Hindlimb muscle (tissue), 1 donor: ENCODE data around the gene ACTR5. TPM values are rescaled to one million over a fixed set of nuclear protein-coding genes. Genes with fewer than 3 reads are reported as not detected.
"Not testable (repeated sequence)": the region's sequence is repeated elsewhere in the genome, so short reads cannot be mapped to it uniquely, and the experiment has no call there.

Experiments used
- DNase-seq: peaks from one replicate; pipeline ENCODE4 v3.0.0-alpha.2; 2013
- polyA plus RNA-seq: library from polyadenylated mRNA; unstranded; fragments of 120-200 nt; gene quantifications from one replicate; pipeline ENCODE4 v1.2.1, GENCODE V29; 2013; ENCODE audit not compliant: insufficient read length

ACTR5 gene
- polyA plus RNA-seq, 1 donor: 6.9 TPM

DNA sequence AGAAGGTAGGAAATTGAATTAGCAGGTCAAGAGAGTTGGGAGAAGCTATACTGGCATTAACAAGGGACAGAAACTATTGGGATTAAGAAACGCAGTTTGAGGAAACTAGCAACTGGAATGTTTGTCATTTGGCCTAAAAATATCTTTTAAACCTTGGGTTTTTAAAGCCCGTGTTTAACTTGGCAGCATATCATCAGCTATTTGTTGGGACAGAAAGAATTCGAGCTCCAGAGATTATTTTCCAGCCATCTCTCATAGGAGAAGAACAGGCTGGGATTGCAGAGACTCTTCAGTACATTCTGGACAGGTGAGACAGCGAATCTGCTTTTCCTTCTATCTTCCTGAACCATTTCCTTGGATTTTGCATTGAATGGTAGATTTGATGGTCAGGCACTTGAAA is 17.8 kb downstream of the ACTR5 start:
- DNase-seq: no peak

DNA sequence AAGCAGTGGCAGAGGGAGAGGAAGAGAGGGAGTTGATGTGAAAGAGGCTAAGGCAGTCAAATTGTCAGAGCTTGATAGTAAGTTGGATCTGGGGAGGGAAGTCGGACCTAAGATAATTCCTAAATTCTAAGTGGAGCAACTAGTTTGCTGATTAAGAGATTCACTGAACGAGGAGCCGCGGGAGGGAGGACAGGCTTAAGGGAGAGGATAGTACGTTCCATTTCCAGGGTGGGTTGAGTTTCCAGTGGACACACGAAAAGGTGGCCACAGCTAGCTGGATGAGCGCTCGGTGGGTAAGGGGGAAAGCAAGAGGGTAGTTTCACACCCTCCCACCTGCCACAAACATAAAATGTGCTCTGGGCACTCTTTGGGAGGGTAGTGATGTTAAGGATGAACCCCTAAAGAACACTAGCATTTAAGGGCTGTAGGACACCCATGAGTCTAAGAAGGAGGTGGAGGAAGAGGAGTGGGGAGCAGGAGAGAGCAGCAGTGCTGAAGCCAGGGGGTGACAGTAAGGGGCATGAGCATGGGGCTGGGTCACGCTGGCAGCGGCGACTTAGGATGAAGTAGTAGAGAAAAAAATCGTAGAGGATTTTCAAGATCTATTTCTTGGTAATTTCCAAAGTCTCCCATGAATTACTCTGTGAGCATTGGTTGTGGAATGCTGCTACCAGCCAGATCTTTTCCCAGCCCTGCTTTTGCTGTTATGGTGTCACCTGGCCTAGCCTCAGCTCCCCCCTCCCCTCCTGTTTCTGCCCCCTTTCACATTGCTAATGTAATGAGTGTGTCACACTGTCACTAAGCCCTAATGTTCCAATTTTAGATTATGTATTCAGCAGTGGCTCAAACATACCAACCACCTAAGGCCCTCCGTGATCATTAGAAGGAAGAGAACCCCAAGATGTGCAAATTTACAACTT is 21.4 kb downstream of the ACTR5 start:
- DNase-seq: no peak

DNA sequence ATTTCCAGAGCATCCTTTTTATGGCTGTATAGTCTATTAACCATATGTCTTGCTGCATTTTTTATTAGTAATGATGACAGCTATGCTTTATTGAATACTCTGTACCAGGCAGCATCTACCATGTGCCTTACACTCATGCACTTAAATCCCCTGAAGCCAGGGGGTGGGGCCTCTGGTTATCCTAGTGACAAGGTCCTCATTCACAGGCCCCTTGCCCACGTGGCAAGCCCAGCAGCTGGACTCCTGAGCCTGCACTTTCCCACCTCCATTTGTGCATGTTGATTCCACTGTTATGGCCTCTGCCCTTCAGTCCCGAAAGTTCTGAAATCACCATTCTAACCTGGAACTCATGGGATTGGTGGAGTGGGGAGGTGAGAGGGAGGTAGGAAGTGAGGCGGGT is 22.3 kb downstream of the ACTR5 start:
- no peak for DNase-seq

DNA sequence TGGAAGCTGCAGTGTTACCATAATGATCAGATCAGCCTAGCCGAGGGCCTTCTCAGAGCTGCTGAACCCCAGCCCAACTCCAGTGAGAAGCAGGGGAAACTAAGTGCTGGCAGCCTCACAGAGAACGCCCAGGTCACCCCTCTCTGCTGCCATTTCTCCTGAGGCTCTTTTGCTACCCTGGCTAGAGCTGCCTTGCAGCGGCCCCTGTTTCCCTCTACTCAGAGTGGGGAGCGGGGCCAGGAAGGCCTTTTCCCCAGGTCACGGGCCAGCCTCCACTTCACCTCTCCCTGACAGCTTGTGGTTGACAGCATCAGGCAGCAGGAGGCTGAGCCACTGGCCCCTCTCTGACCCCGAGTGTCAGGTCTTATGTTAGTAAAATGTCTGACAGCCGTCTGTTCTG is 22.7 kb downstream of the ACTR5 start:
- DNase-seq: no peak

DNA sequence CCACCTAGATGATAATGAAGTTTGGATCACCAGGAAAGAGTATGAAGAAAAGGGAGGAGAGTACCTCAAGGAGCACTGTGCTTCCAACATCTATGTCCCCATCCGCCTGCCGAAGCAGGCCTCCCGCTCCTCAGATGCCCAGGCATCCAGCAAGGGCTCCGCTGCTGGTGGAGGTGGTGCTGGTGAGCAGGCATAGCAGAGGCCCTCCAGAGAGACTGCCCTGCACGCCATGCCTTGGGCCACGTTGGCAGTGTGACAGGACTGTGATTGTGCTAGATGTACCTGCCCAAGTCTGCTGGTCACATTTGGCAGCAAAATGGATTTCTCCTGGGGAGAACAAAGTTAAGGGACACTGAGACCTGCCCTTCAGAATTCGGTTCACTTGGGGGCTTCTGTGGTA is 23.4 kb downstream of the ACTR5 start:
- no peak for DNase-seq

DNA sequence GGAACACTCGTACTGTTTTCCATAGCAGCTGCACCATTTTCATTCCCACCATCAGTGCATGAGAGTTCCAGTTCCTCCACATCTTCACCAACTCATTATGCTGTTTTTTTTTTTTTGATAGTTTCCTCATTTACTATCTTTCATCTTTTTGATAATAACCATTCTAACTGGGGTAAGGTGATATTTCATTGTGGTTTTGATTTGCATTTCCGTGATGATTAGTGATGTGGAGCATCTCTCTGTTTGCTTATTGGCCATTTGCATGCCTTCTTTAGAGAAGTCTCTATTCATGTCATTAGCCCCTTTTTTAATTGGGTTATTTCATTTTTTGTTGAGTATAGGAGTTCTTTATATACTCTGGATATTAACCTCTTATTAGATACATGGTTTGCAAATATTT is 25.9 kb downstream of the ACTR5 start:
- DNase-seq: no peak

DNA sequence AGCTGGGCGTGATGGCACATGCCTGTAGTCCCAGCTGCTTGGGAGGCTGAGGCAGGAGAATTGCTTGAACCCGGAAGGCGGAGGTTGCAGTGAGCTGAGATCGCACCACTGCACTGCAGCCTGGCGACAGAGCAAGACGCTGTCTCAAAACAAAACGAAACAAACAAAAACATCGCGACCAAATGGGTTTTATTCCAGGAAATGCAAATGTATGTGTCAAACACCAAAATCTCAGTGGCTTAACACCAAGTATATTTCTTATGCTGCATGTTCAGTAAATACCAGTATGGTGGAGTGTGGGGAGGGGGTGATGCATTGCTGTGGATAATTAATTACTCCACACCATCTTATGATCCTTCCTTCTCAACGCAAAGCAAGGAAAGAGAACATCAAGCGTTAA is 28.1 kb downstream of the ACTR5 start:
- no peak for DNase-seq

DNA sequence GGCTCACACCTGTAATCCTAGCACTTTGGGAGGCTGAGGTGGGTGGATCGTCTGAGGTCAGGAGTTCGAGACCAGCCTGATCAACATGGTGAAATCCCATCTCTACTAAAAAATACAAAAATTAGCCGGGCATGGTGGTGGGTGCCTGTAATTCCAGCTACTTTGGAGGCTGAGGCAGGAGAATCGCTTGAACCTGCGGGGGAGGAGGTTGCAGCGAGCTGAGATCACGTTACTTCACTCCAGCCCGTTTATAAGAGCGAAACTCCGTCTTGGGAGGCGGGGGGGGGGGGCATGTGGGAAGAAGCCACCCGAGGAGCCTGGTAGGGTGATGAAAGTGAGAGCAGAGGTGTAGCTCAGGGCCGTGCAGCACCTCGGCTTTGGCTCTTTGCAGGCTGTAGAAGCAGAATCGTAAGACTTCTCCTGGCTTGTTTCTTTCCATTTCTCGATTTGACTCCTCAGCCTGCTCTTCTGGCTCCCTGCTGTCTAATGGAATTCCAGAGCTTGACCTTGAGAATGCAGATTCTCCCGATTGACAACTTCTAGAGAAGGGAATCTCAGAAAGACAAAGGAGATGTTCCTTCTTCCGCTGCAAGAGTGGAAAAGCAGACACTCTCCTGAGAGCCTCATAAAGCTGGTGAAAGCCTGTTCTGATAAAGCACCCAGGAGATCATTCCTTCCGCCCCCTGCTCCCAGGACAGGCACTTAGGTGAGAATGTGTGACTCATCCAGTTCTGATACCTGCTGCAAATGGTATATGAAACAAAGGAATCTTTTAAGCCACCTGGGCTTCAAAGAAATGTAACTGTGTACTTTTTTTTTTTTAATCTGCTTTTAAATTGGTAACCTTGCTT is 31.2 kb downstream of the ACTR5 start:
- no peak for DNase-seq

DNA sequence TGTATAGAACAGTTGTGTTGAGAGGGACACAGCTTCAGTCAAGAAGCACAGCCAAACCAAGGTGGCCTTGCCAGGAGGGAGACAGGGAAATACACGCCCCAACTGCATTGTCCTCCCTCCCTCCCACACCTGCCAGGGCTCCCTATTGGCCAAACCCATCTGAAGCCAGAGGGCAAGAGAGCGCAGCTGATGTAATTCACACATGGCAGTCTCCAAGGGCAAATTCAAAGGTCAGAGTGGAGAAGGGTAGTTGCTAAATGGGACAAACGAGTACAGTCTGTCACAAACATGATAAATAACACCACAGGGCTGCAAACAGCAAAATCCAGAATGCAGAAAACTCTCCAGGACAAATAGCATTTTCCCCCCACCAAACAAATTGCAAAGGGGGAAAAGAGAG is 34.0 kb downstream of the ACTR5 start:
- no peak for DNase-seq

DNA sequence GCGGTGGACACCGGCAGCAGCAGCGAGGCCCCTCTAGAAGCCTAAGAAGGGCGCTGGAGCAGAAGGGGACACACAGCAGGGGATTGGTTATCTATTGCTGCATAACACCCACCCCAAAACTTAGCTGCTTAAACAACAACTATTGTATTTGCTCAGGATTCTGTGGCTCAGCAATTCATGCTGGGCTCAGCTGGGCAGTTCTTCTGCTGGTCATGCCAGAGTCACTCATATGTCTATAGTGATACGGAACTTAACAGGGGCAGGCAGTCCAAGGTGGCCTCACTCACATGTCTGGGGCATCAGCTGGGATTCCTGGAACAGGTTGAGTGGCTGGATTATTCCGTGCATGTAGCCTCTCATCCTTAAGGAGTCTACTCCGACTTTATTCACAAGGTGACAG is 39.6 kb downstream of the ACTR5 start:
- DNase-seq: no peak

DNA sequence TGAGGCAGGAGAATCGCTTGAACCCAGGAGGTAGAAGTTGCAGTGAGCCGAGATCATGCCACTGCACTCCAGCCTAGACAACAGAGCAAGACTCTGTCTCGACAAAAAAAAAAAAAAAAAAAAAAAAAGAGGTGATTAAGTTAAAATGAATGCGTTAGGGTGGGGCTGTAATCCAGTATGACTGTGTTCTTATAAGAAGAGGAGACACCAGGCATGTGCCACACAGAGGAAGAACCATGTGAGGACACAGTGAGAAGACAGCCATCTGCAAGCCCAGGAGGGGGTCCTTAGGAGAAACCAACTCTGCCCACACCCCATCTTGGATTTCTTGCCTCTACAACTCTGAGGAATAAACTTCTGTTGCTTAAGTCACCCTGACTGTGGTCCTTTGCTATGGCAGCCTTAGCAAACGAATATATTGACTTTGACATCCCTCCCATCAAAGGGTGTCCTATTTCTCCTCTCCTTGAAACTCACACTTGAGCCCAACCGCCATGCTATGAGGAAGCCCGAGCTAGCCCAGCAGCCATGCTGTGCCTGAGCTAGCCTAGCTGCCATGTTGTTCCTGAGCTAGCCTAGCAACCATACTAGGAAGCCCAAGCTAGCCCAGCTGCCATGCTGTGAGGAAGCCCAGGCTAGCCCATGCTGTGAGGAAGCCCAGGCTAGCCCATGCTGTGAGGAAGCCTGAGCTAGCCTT is 41.4 kb downstream of the ACTR5 start:
- no peak for DNase-seq

DNA sequence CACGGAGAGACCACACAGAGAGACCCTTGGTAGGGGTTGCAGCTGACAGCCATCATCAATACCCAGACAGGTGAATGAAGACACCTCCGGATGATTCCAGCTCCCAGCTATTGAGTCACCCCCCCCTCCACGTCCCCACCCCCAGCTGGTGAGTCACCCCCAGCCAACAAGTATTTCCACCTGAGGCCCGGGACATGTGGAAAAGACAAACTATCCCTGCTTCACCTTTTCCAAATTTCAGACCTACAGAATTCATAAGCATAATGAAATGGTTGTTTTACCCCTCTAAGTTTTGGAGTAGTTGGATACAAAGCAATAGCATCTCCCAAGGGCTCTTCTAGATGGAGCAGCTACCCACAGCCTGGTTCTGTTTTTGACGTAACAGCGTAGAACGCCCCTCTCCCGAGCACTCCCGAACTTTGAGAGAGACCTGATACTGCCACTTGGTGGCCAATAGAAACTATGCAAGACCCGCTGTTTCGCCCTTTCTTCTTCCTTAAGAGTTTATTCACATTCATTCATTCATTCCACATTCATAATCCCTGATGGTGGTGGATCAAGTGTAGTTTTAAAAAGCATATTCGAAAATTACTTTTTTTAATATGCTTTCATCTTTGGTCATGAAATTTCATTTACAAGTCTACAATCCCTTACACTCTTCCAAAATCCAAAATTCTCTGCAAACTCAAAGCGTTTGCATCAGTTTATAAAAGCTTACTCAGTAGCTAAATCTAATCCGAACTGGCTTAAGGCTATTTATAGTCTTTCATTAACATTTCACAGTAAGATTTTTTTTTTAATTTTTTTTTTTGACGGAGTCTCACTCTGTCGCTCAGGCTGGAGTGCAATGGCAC is 42.2 kb downstream of the ACTR5 start:
- DNase-seq: no peak

DNA sequence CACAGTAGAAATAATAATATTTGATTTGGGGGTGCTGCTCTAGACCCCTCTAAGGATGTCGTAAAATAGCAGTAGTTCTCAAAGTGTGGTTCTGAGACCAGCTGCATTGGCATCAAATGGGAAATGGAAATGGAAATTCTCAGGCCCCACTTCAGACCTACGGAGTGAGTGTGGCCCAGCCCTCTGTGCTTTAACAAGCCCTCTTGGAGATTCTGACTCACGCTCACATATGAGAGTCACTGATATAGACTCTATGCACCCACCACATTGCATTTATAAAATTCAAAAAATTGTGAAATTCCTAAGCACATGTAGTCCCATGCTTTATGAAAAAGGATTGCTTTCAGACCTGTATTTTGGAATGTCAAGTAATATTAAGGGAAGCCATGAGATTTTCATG is 43.0 kb downstream of the ACTR5 start:
- no peak for DNase-seq

DNA sequence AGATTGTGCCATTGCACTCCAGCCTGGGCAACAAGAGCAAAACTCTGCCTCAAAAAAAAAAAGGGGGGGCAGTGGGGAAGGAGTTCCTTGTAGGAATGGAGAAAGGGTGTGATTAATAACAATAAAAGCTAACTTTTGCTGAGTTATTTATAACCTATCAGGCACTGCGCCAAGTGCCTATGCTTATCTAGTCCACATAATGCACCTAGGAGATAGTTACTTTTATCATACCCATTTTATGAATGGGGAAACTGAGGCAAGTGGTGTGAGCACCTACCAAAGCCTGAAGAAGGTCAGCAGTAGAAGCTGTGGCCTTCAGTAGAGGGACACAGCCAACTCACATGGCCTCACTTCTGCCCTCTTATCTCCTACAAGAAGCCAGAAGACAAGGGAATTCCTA is 43.7 kb downstream of the ACTR5 start:
- DNase-seq: no peak

DNA sequence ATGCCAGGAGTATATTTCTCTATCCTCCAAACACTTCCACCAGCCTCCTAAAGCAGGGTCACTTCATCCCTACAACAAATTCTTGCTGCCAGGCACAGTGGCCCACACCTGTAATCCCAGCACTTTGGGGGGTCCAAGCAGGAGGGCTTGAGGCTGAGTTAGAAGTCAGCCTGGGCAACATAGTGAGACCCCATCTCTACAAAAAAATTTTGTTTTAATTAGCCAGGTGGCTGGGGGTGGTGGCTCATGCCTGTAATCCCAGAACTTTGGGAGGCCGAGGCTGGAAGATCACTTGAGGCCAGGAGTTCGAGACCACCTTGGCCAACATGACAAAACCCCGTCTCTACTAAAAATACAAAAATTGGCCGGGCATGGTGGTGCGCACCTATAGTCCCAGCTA is 45.8 kb downstream of the ACTR5 start:
- DNase-seq: not testable (repeated sequence)

DNA sequence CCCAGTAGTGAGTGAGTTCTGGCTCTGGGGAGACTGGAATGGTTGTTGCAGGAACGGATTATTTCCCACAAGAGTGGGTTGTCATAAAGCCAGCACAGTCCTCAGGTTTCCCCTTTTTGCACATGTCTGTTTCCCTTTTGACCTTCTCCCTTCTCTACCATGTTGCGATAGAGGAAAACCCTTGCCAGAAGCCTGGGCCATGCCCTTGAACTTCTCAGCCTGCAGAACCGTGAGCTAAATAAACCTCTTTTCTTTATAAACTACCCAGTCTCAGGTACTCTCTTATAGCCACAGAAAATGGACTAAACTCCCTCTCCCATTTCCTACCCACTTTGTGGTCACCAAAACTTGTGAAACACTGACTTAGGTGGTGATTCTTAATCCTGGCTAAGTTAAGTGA is 50.0 kb downstream of the ACTR5 start:
- no peak for DNase-seq

DNA sequence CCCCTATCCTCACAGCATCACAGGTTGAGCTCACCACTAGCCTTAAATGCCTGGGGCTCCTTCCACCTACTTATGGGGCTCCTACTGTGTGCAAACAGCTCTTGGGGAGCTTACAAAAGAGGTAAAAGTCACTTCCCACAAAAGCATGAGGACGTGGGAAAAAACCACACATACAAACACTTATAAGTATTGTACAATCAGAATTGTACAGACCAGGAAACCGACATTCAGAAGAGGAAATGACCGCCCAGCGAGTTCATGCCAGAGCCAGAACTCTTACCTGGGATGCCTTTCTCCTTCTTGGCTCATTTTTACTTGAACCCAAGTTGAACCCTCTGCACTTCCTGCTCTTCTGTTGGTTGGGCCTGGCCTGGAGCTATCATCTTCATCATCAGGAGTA is 50.9 kb downstream of the ACTR5 start:
- DNase-seq: no peak

DNA sequence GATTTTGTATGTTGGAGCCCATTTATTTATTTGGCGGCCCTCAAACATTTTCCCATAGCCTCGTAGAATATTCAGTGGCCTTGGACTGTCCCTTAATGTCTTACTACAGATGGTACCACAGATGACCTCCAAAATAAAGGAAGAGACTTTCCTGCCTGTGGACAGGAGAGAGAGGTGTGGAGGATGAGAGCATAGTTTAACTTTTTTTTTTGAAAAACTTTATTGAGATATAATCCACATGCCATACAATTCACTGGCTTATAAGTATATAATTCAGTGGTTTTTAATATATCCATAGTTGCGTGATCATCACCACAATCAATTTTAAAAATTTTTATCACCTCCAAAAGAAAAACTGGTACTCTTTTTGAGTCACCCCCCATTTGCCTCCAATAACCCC is 52.6 kb downstream of the ACTR5 start:
- DNase-seq: no peak

DNA sequence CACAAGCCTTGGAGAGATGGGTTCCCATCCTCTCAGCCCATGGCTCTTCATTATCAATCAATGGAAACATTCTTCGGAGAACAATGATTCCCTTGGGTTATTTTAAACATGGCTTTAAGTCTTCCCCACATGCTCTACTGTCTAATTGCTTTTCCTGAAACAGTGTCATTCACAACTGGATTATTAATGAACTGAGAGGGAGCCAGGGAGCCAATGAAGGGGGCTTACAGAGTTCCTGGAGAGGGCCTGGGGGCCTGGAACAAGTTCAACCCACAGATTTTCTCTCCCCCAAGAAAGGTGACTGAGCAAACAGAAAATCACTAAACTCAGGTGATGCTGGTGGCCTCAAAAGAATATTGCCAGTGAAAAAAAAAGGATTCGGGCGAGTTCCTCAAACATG is 56.0 kb downstream of the ACTR5 start:
- DNase-seq: no peak

DNA sequence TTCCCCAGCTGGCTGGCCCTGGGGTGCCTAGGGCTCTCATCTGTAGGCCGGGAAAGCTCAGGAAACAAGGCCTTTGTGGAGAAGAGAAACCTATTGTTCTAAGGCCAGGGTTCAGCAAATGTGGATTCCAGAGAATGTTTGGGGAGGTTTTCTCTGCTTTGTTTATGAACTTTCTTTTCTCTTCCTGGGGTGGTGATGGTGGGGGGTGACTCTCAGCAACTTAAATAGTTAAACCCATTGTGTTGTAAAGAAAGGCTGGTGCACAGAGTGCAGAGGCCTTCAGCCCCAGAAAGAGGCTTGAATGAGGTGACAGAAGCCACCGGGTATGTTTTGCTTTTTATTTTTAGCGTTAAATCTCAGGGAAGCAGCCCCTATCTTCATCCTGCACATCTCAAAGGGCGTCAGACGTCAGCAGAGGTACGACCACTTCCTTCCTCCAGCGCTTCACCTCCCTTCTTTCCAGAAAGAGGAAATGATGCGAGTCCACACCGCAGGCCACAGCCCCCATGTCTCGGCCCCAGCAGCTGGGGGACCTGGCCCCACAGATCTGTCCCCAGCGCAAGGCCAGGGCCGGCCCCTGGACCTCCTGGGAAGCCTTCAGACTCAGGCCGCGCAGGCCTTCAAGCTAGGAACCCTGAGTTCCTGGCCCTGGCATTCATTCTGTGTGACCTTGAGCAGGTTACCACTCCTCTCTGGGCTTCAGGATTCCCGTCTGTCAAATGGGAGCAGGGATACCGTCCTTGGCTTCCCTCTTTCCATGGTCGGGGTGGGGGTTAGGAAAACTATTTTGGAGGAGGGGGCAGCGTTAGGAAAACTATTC is 56.6 kb downstream of the ACTR5 start:
- DNase-seq: no peak

DNA sequence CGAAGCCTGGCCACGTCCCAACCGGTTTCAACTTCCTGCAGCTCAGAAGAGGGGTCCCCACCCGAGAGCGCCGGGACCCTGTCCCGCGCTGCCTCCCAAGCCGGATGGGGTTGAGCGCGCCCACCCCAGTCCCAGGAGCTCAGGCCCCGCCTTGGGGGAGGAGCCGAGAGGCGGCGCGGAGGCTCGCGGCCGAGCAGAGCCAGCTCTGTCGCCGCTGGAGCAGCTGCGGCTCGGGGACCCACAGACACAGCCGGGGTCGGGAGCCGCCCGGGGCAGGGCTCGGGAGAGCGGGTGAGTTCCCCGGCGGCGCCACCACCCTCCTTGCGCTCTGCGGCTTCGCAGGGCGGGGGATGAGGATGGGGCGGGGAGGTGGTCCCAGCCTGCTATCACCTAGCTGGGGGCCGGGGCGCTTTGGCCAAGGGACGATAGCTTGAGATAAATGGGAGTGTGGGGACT is 57.3 kb downstream of the ACTR5 start, which contains the start of gene PPP1R16B:
Gene PPP1R16B (plus strand): TSS at position 196 of the 456 bp plus-strand sequence. CDS start 30,229 bp downstream, outside the sequence.
- DNase-seq: peak; percentile 34
